ENCODE data around the gene SCARF2.

DNA sequence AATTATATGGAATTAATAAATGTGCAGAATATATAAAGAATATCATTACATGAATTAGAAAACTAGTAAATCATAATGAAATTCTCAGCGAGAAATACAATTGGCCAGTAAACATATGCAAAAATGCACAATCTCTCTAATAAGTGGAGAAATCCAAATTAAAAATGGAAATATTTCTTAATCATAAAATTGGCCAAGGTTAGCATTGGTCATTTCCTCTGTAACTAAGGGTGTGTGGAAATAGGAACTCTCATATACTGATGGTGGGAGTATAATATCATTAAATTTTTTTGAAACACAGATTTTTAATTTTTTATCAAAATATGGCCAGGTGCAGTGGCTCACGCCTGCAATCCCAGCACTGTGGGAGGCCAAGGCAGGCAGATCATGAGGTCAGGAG lies 51.3 kb downstream of the SCARF2 start:
- no peak for TF ChIP-seq CTCF (IDR thresholded peaks at IDR 0.05)
- TF ChIP-seq POLR2A (IDR thresholded peaks at IDR 0.05) = no peak

Data from prostate gland (tissue), 2 donors.